ENCODE measurements around the gene MAP4K4. TPM values are rescaled to one million over a fixed set of nuclear protein-coding genes. Genes with fewer than 3 reads are reported as not detected.

Gene MAP4K4
- total RNA-seq, 1 donor from 2014 or later, result 91.9 TPM

GRCh38 chr2:101869527-101869926 is 172.0 kb downstream of the MAP4K4 start:
- Mint-ChIP-seq H3K4me3 (no peak overlapping the region), H3K36me3 (peaks cover 42% of the 10 kb centered on the region), H3K4me1 (peaks cover 28% of the 10 kb centered on the region), H3K27ac (peak overlapping the region; percentile 8), H3K9me3 (no peaks in the 10 kb centered on the region), H3K27me3 (ENCODE audit: insufficient read depth, low read depth) (no peaks in the 10 kb centered on the region)
- peaks cover under 1% of the 10 kb centered on the region for H4K20me1 ChIP-seq (ENCODE audit: low read depth)
- no peak overlapping the region for H3K27ac ChIP-seq
- no peaks in the 10 kb centered on the region for H3K79me2 ChIP-seq (ENCODE audit: low read depth)
- H3K9ac ChIP-seq, result no peak overlapping the region
- DNase-seq (ENCODE audit: low spot score), result no peak
- H3K4me1 ChIP-seq, result no peaks in the 10 kb centered on the region
- no peaks in the 10 kb centered on the region for H3F3A ChIP-seq (ENCODE audit: low read depth)
- peaks cover 29% of the 10 kb centered on the region for H3K36me3 ChIP-seq
- no peak for TF ChIP-seq EZH2phosphoT487 (IDR thresholded peaks at IDR 0.05)
- no peak for TF ChIP-seq EZH2 (IDR thresholded peaks at IDR 0.05)
- no peak for TF ChIP-seq CTCF (IDR thresholded peaks at IDR 0.05)
- H3K4me2 ChIP-seq, result no peak overlapping the region
- H2AFZ ChIP-seq (replicated peaks), result no peak overlapping the region
- H3K9me3 ChIP-seq (ENCODE audit: low read depth), result no peaks in the 10 kb centered on the region
- H3K4me3 ChIP-seq, result no peak overlapping the region
- no peaks in the 10 kb centered on the region for H3K27me3 ChIP-seq

DNA sequence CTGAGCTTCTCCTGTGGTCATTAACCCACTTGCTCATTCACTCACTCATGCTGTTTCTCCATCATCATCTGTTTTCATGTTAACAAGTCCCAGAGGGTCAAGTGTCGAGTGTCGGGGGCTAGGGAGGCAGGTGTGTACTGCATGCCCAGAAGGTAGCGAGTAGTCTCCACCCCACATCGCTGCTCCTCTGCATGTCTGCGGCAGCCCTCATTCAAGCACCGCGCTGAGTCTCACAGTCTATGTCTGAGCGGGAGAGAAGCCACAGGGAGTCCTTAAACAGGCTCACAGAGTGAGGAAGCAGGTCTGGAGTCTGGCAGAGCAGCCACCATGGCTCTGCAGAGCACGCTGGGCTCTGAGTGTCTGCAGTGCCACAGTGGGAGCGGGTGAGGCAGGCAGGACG is 172.9 kb downstream of the MAP4K4 start:
- DNase-seq (ENCODE audit: low spot score), result no peak
- no peaks in the 10 kb centered on the region for H4K20me1 ChIP-seq (ENCODE audit: low read depth)
- H2AFZ ChIP-seq (replicated peaks), result no peak overlapping the region
- no peak overlapping the region for H3K9ac ChIP-seq
- no peaks in the 10 kb centered on the region for H3F3A ChIP-seq (ENCODE audit: low read depth)
- no peaks in the 10 kb centered on the region for H3K4me1 ChIP-seq
- H3K4me2 ChIP-seq, result no peak overlapping the region
- peaks cover 34% of the 10 kb centered on the region for H3K36me3 ChIP-seq
- H3K36me3 Mint-ChIP-seq, result peaks cover 41% of the 10 kb centered on the region
- no peaks in the 10 kb centered on the region for H3K27me3 ChIP-seq
- H3K9me3 Mint-ChIP-seq, result no peaks in the 10 kb centered on the region
- no peaks in the 10 kb centered on the region for H3K9me3 ChIP-seq (ENCODE audit: low read depth)
- H3K4me3 Mint-ChIP-seq, result no peak overlapping the region
- H3K27me3 Mint-ChIP-seq (ENCODE audit: insufficient read depth, low read depth), result no peaks in the 10 kb centered on the region
- TF ChIP-seq EZH2phosphoT487 (IDR thresholded peaks at IDR 0.05) (no peak), CTCF (IDR thresholded peaks at IDR 0.05) (no peak), EZH2 (IDR thresholded peaks at IDR 0.05) (no peak)
- H3K27ac ChIP-seq, result no peak overlapping the region
- peaks cover 25% of the 10 kb centered on the region for H3K4me1 Mint-ChIP-seq
- H3K4me3 ChIP-seq, result no peak overlapping the region
- H3K79me2 ChIP-seq (ENCODE audit: low read depth), result no peaks in the 10 kb centered on the region
- H3K27ac Mint-ChIP-seq, result no peak overlapping the region

DNA sequence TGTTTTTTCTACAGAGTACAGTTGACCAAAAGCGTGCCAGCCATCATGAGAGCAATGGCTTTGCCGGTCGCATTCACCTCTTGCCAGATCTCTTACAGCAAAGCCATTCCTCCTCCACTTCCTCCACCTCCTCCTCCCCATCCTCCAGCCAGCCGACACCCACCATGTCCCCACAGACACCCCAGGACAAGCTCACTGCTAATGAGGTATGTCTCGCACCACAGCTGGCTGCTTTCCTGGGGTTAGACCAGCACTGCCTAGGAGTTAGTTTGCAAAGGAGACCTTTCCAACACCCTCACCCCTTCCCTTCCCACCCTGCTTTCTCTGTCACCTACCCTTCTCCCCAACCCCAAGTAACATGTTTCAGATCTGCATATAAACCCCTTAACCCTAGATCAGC is 174.0 kb downstream of the MAP4K4 start:
- no peak overlapping the region for H3K9ac ChIP-seq
- H3K79me2 ChIP-seq (ENCODE audit: low read depth), result no peaks in the 10 kb centered on the region
- no peak for TF ChIP-seq EZH2phosphoT487 (IDR thresholded peaks at IDR 0.05)
- TF ChIP-seq EZH2 (IDR thresholded peaks at IDR 0.05), result no peak
- no peak for TF ChIP-seq CTCF (IDR thresholded peaks at IDR 0.05)
- no peaks in the 10 kb centered on the region for H3K27me3 Mint-ChIP-seq (ENCODE audit: insufficient read depth, low read depth)
- H3K27ac ChIP-seq, result no peak overlapping the region
- no peaks in the 10 kb centered on the region for H3K27me3 ChIP-seq
- no peaks in the 10 kb centered on the region for H3K9me3 Mint-ChIP-seq
- H3K4me1 ChIP-seq, result no peaks in the 10 kb centered on the region
- H3K4me3 ChIP-seq, result no peak overlapping the region
- no peak overlapping the region for H3K27ac Mint-ChIP-seq
- peaks cover 31% of the 10 kb centered on the region for H3K36me3 ChIP-seq
- H3K4me1 Mint-ChIP-seq, result peaks cover 21% of the 10 kb centered on the region
- no peak overlapping the region for H3K4me2 ChIP-seq
- no peaks in the 10 kb centered on the region for H3K9me3 ChIP-seq (ENCODE audit: low read depth)
- no peak overlapping the region for H2AFZ ChIP-seq (replicated peaks)
- no peaks in the 10 kb centered on the region for H4K20me1 ChIP-seq (ENCODE audit: low read depth)
- no peak for DNase-seq (ENCODE audit: low spot score)
- no peaks in the 10 kb centered on the region for H3F3A ChIP-seq (ENCODE audit: low read depth)
- no peak overlapping the region for H3K4me3 Mint-ChIP-seq
- H3K36me3 Mint-ChIP-seq, result peaks cover 42% of the 10 kb centered on the region

Measured in neural progenitor cell (in vitro differentiated cells).